HG03354 (cell line): ENCODE measurements around the gene PLEKHG4B.

ENCODE experiments used
- ATAC-seq: cut with Tn5 transposase; IDR thresholded peaks from one replicate; pipeline ENCODE4 v1.9.1; 2021; ENCODE audit warnings: mild to moderate bottlenecking; ENCODE audit not compliant: unreplicated experiment, poor library complexity, severe bottlenecking

PLEKHG4B gene

GRCh38 chr5:179401-179800 is 87.4 kb downstream of the PLEKHG4B start:
- no peak for ATAC-seq

- ATAC-seq = no peak
Observed at GRCh38 chr5:180286-180918, 88.4 kb downstream of the PLEKHG4B start.

- ATAC-seq = no peak
Observed at GRCh38 chr5:181160-181559, 89.2 kb downstream of the PLEKHG4B start.

DNA sequence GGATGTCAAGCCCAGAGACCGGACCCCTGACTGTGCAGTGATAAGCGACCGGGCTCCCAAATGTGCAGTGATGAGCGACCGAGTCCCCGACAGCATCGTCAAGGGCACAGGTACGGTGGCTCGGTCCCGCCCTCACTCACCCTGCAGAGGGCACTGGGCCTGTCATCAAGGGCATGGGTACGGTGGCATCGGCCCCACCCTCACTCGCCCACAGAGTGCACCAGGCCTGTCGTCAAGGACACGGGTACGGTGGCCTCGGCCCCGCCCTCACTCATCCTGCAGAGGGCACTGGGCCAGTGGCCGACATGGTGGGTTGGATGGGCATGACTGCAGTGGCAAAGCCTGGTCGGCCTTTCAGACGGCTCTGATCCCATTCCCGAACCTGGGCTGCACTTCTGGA is 89.6 kb downstream of the PLEKHG4B start:
- no peak for ATAC-seq

- no peak for ATAC-seq
Observed at GRCh38 chr5:182126-182525, 90.2 kb downstream of the PLEKHG4B start.

GRCh38 chr5:184471-184870 is 92.5 kb downstream of the PLEKHG4B start:
- ATAC-seq = no peak

DNA sequence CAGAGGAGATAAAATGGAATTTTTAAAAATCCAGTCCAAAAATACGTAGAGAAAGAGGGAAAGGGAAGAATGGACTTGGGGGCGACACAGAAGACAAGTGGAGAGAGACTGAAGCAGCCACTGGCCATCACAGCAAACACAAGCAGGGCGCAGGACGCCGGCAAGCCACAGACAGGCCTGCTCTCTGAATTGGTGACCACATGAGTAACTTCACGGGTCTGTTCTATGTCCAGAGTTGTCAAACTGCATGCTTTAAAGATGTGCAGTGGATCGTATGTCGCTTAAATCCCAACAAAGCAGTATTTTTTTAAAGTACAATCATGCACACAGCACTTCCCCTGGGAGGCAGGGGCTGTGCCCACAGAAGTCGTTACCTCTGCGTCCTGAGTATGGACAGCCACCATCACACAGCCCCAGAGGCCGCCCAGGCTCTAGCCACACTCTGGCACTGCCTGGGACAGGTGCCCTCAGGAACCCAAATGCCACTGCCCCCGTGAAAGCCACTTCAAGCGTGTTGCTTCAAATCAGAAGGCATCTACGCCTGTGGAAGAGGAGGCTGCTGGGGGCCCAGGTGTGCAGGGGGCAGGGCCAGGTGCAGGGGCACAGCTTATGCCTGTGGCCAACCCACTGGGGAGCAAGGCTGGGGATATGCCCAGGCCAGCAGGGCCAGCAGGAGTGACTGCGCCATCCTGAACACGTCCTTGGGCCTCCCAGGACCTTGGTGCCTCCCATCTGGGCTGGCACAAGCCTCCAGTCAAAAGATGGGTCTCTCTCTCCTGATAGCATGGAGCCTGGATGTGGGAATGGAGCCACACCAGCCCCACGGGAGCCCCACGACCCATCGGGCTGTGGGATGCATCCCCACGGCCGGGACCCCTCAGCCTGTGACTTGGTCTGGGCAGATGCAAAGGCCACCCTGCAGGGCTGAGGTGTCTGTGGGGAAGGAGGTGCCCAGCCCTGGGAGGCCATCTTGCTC is 93.4 kb downstream of the PLEKHG4B start:
- no peak for ATAC-seq

DNA sequence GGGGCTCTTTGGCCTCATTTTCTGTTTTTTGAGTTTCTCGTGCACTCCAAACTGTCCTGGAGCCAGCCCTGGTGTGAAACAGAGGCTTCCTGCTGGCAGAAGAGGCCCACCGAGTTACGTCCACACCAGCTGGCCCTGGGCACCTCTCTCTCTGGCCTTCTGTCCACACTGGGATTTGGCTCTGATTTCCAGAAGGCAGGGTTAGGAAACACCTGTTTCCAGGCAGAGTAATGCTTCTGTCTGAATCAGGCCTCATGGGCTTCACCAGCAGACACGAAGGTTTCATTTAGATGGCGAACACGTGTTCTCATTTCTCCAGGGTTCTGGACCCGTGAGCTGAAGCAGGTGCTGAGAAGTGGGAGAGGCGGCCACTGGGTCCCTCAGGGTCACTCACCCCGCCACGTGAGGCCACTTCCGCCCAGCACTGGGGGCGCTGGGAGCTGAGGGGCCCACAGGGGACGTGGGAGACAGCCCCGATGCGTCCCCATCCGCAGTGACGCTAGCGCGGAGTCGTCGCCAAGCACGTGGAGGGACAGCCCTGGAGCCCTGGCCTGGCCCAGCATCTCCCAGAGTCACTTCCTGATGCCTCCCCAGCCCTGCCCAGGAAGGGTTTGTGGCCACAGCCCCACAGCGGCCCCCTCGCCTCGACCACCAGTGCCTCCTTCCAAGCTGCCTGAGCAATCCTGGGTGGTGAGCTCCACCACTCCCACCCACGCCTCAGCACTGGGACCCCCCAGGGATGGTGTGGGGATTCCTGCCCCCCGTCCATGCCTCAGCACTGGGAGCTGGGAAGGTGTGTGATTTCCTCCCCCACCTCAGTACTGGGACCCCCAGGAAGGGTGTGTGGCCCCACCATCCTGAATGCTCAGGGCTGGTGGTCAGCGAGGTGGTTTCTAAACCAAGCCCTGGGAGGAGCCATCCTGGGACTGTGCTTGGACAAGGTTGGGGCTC is 94.4 kb downstream of the PLEKHG4B start:
- ATAC-seq = no peak

DNA sequence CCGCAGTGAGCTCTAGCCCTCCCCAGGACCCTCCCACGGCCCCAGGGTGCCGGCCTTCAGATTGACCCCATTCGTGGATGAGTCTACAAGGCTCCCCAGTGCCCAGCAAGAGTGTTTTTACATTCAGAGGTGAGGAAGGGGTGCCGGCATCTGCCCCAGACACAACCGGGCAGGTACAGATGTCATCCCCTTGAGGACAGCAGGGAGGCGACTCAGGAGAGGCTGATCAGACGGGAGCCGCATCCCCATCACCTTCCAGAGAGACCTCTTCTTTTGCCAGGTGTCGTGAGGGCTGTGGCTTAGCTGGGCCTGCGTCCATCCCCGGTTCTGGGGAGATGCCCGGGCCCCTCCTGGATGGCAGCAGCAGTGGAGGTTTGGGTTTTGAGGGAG is 95.1 kb downstream of the PLEKHG4B start:
- ATAC-seq = no peak

GRCh38 chr5:187617-188451 is 95.9 kb downstream of the PLEKHG4B start:
- no peak for ATAC-seq

DNA sequence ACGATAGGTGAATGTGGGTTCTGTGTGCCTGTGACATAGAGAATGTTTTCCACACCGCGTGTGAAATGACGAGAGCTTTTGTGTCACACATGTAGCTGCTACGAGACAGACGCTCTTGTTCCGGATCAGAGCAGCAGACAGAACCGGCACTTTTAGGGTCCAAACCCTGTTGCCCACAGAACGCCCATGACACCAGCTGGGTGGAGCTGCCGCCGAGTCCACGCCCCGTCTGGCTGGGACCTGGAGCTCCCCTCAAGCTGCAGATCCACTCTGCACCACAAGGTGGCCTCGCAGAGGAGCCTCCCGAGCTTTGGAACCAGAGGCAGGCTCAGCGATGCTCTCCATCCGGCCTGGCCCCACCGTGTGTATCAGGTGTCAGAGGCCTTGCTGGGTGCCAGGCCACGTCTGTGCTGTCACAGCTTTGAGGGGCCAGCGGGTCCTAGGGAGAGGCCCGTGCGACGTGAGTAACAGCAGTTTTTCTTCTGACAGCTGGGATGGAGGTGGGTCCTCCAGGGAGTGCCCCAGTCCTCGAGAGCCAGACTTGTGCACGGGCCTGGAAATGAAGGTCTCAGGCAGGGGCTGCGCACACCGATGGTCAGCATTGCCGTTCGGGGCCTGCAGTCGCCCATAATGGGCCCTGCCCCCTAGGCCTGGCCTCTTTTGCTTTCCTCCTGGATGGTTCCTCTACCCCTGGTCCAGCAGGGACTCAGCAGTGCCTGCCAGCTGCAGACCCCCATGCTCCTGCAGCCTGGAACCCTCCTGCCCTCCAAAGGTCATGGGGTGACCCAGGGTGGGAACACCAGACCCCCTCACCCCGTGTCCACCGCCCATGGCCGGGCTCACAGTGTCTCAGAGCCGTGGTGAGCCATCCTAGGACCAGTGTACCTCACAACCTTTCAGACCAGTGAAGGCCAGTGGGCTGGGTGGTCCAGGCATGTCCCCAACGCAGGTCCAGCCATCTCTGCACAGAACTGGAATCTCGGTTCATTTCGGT is 96.8 kb downstream of the PLEKHG4B start:
- ATAC-seq = peak; percentile 83

GRCh38 chr5:189486-189885 is 97.5 kb downstream of the PLEKHG4B start:
- no peak for ATAC-seq

- no peak for ATAC-seq
Observed at GRCh38 chr5:189976-190365, 98.0 kb downstream of the PLEKHG4B start.

DNA sequence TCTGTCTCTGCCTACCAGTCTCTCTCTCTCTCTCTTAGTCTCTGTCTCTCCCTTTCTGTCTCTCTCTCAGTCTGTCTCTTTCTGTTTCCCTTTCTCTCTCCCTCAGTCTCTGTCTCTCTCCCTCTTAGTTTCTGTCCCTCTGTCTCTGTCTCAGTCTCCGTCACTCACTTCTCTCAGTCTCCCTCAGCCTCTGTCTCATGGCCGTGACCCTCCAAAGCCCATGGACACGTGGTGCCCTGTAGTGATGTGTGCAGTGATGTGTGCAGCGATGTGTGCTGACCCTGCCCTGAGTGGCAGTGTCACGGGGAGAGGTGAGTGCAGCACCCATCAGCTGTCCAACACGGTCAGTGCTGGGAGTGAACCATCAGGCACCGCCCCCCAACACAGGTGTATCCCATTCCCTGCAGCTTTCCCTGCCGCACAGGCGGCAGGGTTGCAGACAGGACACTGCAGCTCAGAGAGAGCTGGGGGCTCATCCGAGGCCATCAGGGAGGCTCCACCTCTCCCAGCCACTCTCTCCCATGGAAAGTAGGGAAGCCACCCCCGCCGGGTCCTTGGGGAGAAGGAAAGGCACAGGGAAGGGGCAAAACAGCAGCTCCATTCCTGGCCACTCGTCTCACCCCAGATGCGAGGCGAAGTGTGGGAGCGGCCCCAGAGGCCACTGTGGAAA is 98.5 kb downstream of the PLEKHG4B start:
- ATAC-seq = peak; percentile 27

DNA sequence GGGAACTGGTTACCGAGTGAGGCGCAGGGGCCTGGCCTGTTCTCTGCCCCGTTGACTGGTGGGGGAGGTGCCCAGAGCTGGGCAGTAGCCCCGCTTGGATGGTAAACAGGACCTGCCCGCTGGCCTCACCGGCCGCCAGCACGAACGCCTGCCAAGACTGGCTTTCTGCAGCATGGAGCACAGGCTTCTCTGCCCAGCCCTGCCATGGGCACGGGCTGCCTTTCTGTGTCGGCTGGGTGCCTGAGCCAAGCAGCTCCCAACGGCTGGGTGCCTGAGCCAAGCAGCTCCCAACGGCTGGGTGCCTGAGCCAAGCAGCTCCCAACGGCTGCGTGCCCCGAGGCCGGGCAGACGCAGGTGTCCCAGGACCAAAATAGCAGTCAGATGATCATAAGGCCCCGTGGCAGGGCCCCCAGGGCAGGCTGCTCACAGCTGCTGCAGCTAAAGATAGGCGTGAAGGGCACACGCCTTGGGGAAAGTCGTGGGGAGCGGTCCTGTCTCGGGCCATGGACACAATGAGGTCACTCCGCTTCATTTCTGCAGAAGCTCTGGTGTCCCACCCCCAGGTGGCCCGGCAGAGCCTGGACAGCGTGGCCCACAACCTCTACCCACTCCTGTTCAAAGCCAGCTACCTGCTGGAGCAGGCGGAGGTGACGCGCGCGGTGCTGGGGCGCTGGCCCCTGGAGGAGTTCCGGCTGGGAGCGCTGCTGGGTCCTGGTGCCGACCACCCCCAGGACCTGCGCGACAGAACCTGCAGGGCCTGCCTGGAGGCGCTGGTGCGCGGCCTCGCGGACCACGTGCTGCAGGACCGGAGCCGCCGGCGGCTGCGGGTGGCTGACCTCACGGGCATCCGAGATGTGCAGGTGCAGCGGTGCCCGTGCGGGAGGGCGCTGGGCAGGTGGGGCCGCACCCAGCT is 99.3 kb downstream of the PLEKHG4B start, which contains the start of gene LRRC14B:
LRRC14B (plus strand) TSS at position 460 of the 913 bp plus-strand sequence; CDS start at position 504, 44 bp downstream.
- ATAC-seq = peak; percentile 49

DNA sequence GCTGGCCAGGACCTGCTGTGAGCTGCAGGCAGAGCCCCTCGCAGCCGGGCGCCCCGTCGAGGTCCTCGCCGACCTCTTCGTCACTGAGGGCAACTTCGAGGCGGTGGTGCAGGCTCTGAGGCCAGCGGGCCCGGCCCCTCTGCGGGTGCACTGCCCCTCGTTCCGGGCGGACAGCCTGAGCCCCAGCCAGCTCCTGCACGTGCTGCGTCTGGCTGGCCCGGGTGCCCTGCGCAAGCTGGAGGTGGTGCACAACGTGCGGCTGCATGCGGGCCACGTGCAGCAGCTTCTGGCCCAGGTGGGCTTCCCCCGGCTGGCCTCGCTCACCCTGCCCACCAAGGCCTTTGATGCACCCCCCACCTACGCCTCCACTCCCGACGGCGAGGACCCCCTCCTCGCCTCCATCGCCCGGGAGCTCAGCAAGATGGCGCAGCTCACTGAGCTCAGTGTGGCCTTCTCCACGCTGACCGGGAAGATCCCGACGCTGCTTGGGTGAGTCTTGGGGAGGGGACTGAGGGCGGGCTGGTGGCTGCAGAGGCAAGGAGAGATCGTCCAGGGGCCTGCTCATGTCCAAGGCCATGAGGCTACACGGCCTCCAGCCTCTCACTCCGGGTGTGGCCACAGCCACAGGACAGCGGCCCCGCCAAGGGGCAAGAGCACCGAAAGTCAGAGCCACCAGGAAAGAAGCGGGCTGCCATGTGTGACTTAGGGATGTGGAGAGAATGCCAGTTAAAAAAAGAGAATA is 100.2 kb downstream of the PLEKHG4B start:
- ATAC-seq = no peak
